Measurements from ENCODE around the gene MCM3.

Gene MCM3

GRCh38 chr6:52245425-52245824 lies 39.1 kb downstream of the MCM3 start:
- no peak for DNase-seq

- DNase-seq, result no peak
These were observed 40.1 kb downstream of the MCM3 start, which contains the start of gene IL17F for GRCh38 chr6:52244400-52244799. Gene IL17F, minus strand, starts transcription at chr6:52244500. Its CDS starts 71 bp downstream, at chr6:52244429.

- no peak for DNase-seq
These were observed 41.2 kb downstream of the MCM3 start for GRCh38 chr6:52243282-52243893.

- no peak for DNase-seq
These were observed 42.7 kb downstream of the MCM3 start for GRCh38 chr6:52241819-52242218.

GRCh38 chr6:52233975-52234823 lies 50.3 kb downstream of the MCM3 start:
- DNase-seq, result no peak

- no peak for DNase-seq
These were observed 51.5 kb downstream of the MCM3 start for GRCh38 chr6:52233005-52233404.

GRCh38 chr6:52231406-52232127 lies 53.0 kb downstream of the MCM3 start:
- peak; percentile 56 for DNase-seq

- no peak for DNase-seq
These were observed 53.9 kb downstream of the MCM3 start for GRCh38 chr6:52230685-52231084.

- no peak for DNase-seq
These were observed 57.0 kb downstream of the MCM3 start for GRCh38 chr6:52227495-52227894.

GRCh38 chr6:52221302-52221701 lies 63.2 kb downstream of the MCM3 start:
- DNase-seq, result no peak

- DNase-seq, result no peak
These were observed 66.8 kb downstream of the MCM3 start for GRCh38 chr6:52217761-52218160.

- no peak for DNase-seq
These were observed 67.5 kb downstream of the MCM3 start for GRCh38 chr6:52216932-52217575.

GRCh38 chr6:52215787-52216186 lies 68.8 kb downstream of the MCM3 start:
- no peak for DNase-seq

Measured in DMS79 (cell line).